ENCODE data around the gene SLC13A1.

- TF ChIP-seq CTCF (conservative IDR thresholded peaks at IDR 0.05; ENCODE audit: low read depth, low read length) = no peak
- no peak for TF ChIP-seq EZH2 (IDR thresholded peaks at IDR 0.05; ENCODE audit: borderline replicate concordance, low read depth, low read length, poor library complexity, severe bottlenecking)
Measured at GRCh38 chr7:123143252-123144006, 56.3 kb downstream of the SLC13A1 start.

Data from A673 (cell line).